ENCODE data around the gene TMEM248.

The TMEM248 gene

DNA sequence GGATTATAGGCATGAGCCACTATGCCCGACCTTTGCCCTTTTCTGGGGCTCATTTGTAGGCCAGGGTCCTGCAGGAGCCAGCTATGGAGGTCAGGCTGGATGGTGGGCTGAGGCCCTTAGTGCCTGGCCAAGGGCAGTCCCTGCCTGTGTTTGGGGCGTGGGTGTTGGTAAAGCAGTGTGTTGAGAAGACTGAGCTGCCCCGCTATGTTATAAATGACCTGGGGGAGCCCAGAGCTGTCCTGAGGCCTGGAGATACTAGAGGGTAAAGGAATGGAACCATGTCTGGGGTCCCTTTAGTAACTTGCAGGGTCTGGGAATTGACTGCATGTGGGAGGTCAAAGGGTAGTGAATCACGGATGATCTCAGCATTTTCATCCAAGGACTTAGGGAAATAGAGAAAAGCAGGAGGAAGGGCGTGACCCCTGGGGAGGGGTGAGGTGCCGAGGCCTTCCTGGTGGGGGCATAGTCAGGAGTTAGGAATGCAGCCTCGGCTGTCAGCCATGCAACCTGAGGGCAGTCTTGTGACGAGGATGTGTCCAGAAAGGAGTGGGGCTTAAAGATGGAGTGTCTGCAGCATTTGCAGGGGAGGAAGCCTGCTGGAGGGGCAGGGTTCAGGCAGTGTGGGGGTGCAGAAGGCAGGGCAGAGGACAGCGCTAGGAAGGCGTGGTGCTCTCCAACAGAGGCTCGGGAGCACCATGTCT, 31.5 kb downstream of the TMEM248 start:
- Histone ChIP-seq H3K27me3 (ENCODE audit: insufficient read depth, insufficient read length) (no peaks in the 10 kb centered on the region), H3K9me3 (ENCODE audit: insufficient read depth, low read length) (0 out of 2 replicates have a peak, but pooled peaks cover 6% of the 10 kb centered on the region), H3K4me3 (ENCODE audit: insufficient read length, low read depth) (no peak overlapping the region), H3K4me1 (ENCODE audit: insufficient read depth, insufficient read length) (peaks cover 3% of the 10 kb centered on the region), H3K36me3 (ENCODE audit: insufficient read depth, insufficient read length, low read length) (peaks cover 94% of the 10 kb centered on the region), H3K9ac (ENCODE audit: insufficient read length, low read depth) (no peak overlapping the region)
- DNase-seq (ENCODE audit: low read depth, low spot score) = peak; percentile 42
- no peak for TF ChIP-seq YY1 (IDR thresholded peaks at IDR 0.05; ENCODE audit: insufficient read depth, insufficient read length)
- no peak for TF ChIP-seq SUZ12 (IDR thresholded peaks at IDR 0.05; ENCODE audit: extremely low read depth, insufficient read depth, insufficient read length)
- TF ChIP-seq ZNF274 (IDR thresholded peaks at IDR 0.05; ENCODE audit: low read depth, low read length) = no peak

DNA sequence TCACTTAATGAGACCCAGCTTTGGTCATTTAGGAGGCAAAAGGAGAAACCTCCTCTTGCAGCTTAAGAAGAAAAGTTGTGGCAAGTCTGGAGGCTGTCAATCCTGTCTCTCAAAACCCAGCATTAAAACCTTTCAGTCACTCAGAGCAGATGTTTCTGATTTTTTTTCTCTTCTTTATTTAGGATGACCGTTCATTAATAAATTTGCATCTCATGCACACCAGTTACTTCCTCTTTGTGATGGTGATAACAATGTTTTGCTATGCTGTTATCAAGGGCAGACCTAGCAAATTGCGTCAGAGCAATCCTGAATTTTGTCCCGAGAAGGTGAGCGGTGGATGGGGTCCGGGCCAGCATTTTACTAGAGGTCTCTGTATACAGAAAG, 32.0 kb downstream of the TMEM248 start:
- no peak for TF ChIP-seq ZNF274 (IDR thresholded peaks at IDR 0.05; ENCODE audit: low read depth, low read length)
- Histone ChIP-seq H3K4me3 (ENCODE audit: insufficient read length, low read depth) (no peak overlapping the region), H3K9ac (ENCODE audit: insufficient read length, low read depth) (no peak overlapping the region), H3K9me3 (ENCODE audit: insufficient read depth, low read length) (0 out of 2 replicates have a peak, but pooled peaks cover 6% of the 10 kb centered on the region), H3K36me3 (ENCODE audit: insufficient read depth, insufficient read length, low read length) (peaks cover 95% of the 10 kb centered on the region), H3K27me3 (ENCODE audit: insufficient read depth, insufficient read length) (no peaks in the 10 kb centered on the region), H3K4me1 (ENCODE audit: insufficient read depth, insufficient read length) (peaks cover 3% of the 10 kb centered on the region)
- DNase-seq (ENCODE audit: low read depth, low spot score) = no peak

DNA sequence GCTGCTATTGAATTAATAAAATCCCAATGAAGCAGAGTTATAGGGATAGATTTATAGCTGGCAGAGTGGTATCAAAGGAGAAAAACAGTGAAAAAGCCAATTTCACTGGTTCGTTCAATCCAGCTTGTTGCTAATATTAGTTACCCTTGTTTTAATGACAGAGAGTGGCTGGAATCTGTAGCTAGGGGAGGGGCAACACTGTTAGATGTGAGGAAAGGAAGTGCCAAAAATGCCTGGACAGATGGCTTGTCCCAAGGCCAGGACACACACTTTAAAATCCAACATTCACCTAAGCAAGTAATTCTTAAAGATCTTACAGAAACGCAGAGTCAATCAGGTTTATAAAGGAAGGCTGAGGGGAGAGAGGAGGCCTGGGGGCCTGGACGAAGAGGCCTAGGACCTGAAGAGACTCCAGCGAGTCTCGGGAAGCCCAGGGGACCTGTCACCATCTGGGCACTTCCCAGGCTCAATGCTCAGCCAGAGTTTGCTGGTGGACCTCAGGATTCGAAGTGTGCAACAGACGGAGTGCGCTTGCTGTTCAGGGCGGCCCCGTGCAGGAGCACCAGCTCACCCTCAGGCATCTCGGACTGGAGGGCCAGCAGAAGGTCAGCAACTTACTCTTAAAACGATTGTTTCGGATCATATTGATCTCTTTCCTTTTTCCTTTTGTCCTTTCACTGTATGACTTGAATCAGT, 36.7 kb downstream of the TMEM248 start:
- peaks cover 2% of the 10 kb centered on the region for H3K4me1 ChIP-seq (ENCODE audit: insufficient read depth, insufficient read length)
- 0 out of 2 replicates have a peak, but pooled peaks cover 2% of the 10 kb centered on the region for H3K9me3 ChIP-seq (ENCODE audit: insufficient read depth, low read length)
- H3K27me3 ChIP-seq (ENCODE audit: insufficient read depth, insufficient read length) = no peaks in the 10 kb centered on the region
- DNase-seq (ENCODE audit: low read depth, low spot score) = no peak
- TF ChIP-seq YY1 (IDR thresholded peaks at IDR 0.05; ENCODE audit: insufficient read depth, insufficient read length) (no peak), SUZ12 (IDR thresholded peaks at IDR 0.05; ENCODE audit: extremely low read depth, insufficient read depth, insufficient read length) (no peak), ZNF274 (IDR thresholded peaks at IDR 0.05; ENCODE audit: low read depth, low read length) (no peak)
- H3K4me3 ChIP-seq (ENCODE audit: insufficient read length, low read depth) = no peak overlapping the region
- peaks cover 73% of the 10 kb centered on the region for H3K36me3 ChIP-seq (ENCODE audit: insufficient read depth, insufficient read length, low read length)
- H3K9ac ChIP-seq (ENCODE audit: insufficient read length, low read depth) = no peak overlapping the region

DNA sequence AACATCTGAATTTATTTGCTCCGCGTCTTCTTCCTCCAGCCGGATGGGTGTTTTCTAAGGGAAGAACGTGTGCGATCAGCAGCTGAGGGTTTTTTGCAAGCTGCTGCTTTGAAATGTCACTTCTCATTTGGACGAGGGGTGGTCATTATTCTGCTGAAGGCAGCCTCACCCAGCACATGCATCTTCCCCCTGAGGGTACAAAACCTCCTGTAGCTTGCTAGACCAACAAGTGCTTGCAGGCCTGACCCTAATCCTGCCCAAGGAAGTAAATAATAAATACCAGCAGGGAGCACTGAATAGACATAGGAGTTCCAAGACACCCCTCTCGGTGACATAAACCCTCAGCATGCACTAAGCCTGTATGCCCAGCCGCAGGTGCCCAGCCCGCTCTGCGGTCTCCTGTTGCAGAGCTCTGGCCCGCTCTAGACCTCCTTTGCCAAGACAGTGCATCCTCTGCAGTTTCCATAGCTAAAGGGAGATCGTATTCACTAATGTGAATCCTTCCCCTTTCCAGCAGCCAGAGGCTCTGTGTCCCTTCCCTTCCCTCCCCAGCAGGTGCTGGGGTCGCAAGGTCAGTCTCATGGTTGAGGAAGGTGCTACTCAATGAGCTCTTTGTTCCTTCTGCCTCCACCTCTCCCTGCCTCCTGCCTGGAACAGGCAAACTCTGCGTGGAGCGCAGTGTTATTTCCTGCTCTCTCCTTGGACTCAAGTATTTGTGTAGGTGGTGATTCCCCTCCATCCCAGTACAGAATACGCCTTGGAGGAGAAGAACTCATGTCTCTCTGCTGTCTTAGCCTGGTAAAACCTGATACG, 37.7 kb downstream of the TMEM248 start:
- Histone ChIP-seq H3K4me3 (ENCODE audit: insufficient read length, low read depth) (no peak overlapping the region), H3K4me1 (ENCODE audit: insufficient read depth, insufficient read length) (peaks cover 2% of the 10 kb centered on the region), H3K9me3 (ENCODE audit: insufficient read depth, low read length) (no peaks in the 10 kb centered on the region), H3K9ac (ENCODE audit: insufficient read length, low read depth) (no peak overlapping the region), H3K36me3 (ENCODE audit: insufficient read depth, insufficient read length, low read length) (peaks cover 63% of the 10 kb centered on the region), H3K27me3 (ENCODE audit: insufficient read depth, insufficient read length) (no peaks in the 10 kb centered on the region)
- no peak for DNase-seq (ENCODE audit: low read depth, low spot score)
- TF ChIP-seq SUZ12 (IDR thresholded peaks at IDR 0.05; ENCODE audit: extremely low read depth, insufficient read depth, insufficient read length) (no peak), YY1 (IDR thresholded peaks at IDR 0.05; ENCODE audit: insufficient read depth, insufficient read length) (no peak), ZNF274 (IDR thresholded peaks at IDR 0.05; ENCODE audit: low read depth, low read length) (no peak)

DNA sequence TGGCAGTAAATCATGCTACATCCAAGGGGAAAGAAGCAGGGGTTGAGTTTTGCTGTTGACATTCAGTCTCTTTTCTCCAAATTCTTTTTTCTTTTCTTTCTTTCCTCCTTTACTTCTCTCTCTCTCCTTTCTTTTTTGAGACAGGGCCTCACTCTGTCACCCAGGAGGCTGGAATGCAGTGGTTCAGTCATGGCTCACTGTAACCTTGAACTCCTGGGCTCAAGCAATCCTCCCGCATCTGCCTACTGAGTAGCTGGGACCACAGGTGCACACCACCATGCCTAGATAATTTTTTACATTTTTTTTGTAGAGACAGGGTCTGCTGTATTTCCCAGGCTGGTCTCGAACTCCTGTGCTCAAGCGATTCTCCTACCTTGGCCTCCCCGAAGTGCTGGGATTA, 39.2 kb downstream of the TMEM248 start:
- Histone ChIP-seq H3K4me1 (ENCODE audit: insufficient read depth, insufficient read length) (peaks cover 2% of the 10 kb centered on the region), H3K36me3 (ENCODE audit: insufficient read depth, insufficient read length, low read length) (peaks cover 50% of the 10 kb centered on the region), H3K27me3 (ENCODE audit: insufficient read depth, insufficient read length) (no peaks in the 10 kb centered on the region), H3K9ac (ENCODE audit: insufficient read length, low read depth) (no peak overlapping the region), H3K9me3 (ENCODE audit: insufficient read depth, low read length) (no peaks in the 10 kb centered on the region), H3K4me3 (ENCODE audit: insufficient read length, low read depth) (no peak overlapping the region)
- no peak for TF ChIP-seq YY1 (IDR thresholded peaks at IDR 0.05; ENCODE audit: insufficient read depth, insufficient read length)
- no peak for TF ChIP-seq SUZ12 (IDR thresholded peaks at IDR 0.05; ENCODE audit: extremely low read depth, insufficient read depth, insufficient read length)
- TF ChIP-seq ZNF274 (IDR thresholded peaks at IDR 0.05; ENCODE audit: low read depth, low read length) = no peak
- DNase-seq (ENCODE audit: low read depth, low spot score) = no peak

DNA sequence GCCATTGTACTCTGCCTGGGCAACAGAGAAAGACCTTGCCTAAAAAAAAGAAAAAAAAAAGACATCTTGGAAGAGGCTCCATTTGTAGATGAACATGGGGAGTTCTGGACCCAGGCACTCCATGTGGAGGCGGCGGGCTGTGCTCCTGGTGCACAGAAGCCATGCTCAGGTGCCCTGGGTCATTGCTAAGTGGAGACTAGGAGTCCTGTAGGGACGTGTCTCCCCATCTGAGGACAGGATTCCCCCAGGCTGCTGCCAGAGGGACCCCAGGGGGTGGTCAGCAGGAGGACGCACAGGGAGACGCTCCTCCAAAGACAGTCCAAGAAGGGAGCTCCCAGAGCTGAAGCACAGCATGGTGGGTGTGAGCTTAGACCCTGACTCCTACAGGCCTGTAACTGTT, 40.1 kb downstream of the TMEM248 start:
- Histone ChIP-seq H3K36me3 (ENCODE audit: insufficient read depth, insufficient read length, low read length) (peaks cover 41% of the 10 kb centered on the region), H3K9me3 (ENCODE audit: insufficient read depth, low read length) (no peaks in the 10 kb centered on the region), H3K27me3 (ENCODE audit: insufficient read depth, insufficient read length) (no peaks in the 10 kb centered on the region), H3K9ac (ENCODE audit: insufficient read length, low read depth) (no peak overlapping the region), H3K4me1 (ENCODE audit: insufficient read depth, insufficient read length) (peaks cover 2% of the 10 kb centered on the region), H3K4me3 (ENCODE audit: insufficient read length, low read depth) (no peak overlapping the region)
- no peak for DNase-seq (ENCODE audit: low read depth, low spot score)
- TF ChIP-seq YY1 (IDR thresholded peaks at IDR 0.05; ENCODE audit: insufficient read depth, insufficient read length) (no peak), SUZ12 (IDR thresholded peaks at IDR 0.05; ENCODE audit: extremely low read depth, insufficient read depth, insufficient read length) (no peak), ZNF274 (IDR thresholded peaks at IDR 0.05; ENCODE audit: low read depth, low read length) (no peak)

DNA sequence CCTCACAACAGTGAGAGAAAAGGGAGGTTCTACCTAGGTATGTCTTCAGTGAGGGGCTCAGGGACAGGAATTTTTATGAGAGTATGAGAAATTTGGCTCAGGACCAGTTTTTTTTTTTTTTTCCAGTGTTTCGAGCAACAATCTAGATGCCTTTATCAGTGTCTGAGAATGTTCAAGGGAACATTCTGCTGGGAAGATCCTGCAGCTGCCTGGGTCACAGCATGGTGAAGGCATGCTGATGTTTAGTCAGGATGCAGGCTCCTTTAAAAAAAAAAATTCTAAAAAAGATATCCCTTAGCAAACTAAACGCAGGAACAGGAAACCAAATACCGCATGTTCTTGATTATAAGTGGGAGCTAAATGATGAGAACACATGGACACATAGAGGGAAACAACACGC, 43.4 kb downstream of the TMEM248 start:
- no peaks in the 10 kb centered on the region for H3K27me3 ChIP-seq (ENCODE audit: insufficient read depth, insufficient read length)
- no peak overlapping the region for H3K4me3 ChIP-seq (ENCODE audit: insufficient read length, low read depth)
- H3K4me1 ChIP-seq (ENCODE audit: insufficient read depth, insufficient read length) = no peaks in the 10 kb centered on the region
- no peaks in the 10 kb centered on the region for H3K9me3 ChIP-seq (ENCODE audit: insufficient read depth, low read length)
- H3K36me3 ChIP-seq (ENCODE audit: insufficient read depth, insufficient read length, low read length) = peaks cover 9% of the 10 kb centered on the region
- no peak overlapping the region for H3K9ac ChIP-seq (ENCODE audit: insufficient read length, low read depth)
- DNase-seq (ENCODE audit: low read depth, low spot score) = no peak
- TF ChIP-seq SUZ12 (IDR thresholded peaks at IDR 0.05; ENCODE audit: extremely low read depth, insufficient read depth, insufficient read length) (no peak), ZNF274 (IDR thresholded peaks at IDR 0.05; ENCODE audit: low read depth, low read length) (no peak), YY1 (IDR thresholded peaks at IDR 0.05; ENCODE audit: insufficient read depth, insufficient read length) (no peak)
